Stimulated activated CD8-positive, alpha-beta memory T cell treated with anti-CD3 and anti-CD28 coated beads, Interleukin-7, amount 100 ng/mL, for 1 hour (primary cell): ENCODE results near the gene PARM1.

ENCODE experiments used
- DNase-seq, 2 donors: peaks; one replicate each; pipeline ENCODE4 v3.0.0-alpha.2; 2020; ENCODE audit warnings: low read depth in 2 of 2

PARM1 gene

GRCh38 chr4:74932832-74933561 is at the start of gene PARM1:
Gene PARM1, plus strand, starts transcription at chr4:74933116. Its CDS starts 212 bp downstream, at chr4:74933328.
- no peak for DNase-seq

DNA sequence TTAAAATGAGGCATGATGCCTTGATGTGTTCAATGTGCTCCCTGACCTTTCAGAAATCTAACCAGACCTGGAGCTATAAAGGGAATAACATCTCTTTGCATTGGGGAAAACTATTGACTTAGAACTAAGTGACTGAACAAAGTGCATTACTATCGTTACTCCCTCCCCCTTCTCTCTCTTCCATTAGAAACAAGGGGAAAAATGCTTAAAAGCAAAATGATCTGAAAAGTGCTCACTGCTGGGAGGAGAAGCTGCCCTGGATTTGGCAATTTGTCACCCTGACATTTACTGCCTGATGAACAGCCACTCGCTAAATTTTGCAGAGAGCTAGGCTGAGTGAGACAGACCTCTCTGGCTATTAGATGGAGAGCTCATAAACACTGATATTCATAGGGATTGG is 48.6 kb upstream of the PARM1 start:
- DNase-seq = no peak

GRCh38 chr4:74886484-74886883 is 46.4 kb upstream of the PARM1 start:
- DNase-seq = no peak

DNA sequence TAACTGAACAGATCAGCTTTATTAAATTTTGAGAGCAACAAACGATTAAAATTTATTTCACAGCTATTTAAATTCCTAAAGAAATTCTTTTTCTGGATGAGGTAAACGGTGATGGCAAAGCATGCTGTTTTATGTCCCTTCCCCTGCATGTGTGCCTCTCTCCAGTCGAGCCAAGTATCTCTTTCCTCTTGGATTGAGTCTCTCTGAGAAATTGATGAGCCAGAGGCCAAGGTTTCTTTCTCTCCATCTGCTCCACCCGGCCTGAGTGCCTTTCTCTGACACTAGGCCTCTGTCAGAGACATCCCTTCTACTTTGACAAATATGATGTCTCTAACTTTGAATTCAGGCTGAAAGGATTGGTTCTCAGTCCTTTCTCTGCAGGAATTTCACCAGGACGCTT is 42.6 kb upstream of the PARM1 start:
- DNase-seq = no peak

DNA sequence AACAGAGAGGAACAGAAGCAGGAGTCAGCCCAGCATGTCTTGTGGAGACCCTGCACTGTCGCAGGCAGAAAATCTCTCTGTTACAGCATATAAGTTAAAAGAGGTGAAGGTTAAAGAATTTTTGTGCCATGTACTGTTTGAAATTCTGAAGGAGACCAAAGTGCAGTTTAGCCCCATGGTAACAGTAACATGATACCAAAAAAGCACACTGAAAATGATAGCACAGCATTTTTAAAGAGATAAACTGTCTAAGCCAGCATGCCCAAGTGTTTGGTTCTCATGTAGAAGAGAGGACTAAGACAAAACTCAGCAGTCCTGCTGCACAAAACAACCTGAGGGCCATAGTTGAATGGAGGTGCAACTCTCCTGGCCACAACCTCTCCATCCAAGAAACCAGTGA is 41.9 kb upstream of the PARM1 start:
- no peak for DNase-seq

DNA sequence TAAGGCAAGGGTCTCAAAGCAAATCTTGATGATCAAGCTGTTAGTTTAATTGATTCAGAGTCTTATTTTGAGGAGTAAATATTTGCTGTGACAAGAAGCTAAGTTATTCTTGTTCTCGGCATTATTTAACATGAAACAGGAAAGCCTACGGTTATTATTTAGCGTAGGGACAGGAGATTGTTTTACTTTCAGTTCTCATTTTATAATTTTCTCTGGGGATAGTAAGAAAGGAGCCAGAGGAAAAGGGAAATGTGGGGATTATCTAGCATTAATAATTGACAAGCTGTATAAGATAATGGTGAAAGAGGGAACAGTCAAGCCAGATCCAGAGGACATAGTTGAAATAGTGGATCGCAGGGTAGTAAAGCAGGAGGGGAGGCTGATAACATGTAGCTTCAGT is 39.7 kb upstream of the PARM1 start:
- no peak for DNase-seq

DNA sequence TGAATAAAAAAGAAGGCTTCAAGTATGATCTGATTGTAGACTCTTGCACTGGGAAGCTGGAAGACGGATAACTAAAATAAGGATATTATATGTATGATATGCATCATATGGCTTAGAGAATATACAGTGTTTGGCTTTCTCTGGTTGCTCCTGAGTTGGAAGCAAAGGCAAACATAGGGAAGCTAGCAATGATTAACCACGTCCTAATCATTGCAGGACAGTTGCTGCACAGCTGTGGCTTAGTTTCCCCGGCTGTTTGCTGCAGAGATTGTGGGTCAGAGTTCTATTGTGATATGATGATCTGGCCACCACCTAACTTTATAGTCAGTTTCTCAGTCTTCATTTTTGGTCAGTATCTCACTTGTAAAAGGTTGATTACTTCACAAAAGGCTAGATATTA is 36.3 kb upstream of the PARM1 start:
- DNase-seq = no peak

DNA sequence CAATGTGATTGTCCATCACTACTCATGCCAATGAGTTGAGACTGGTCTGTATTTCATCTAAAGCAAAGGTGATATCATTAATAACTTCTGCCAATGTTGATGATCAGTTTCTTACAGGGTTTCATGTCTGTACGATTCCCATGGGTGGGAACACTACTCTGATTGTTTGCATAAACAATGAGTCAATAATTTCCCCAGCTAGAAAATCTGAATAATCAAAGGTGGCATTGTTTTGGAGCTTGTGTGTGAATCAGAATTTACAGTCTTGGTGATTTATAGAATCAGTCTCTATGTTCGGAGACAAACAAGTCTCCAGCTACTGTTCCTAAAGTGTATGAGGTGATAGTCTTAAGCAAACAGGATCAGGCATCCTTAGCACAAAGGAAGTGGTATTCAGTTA is 35.5 kb upstream of the PARM1 start:
- no peak for DNase-seq

GRCh38 chr4:74900862-74901261 is 32.1 kb upstream of the PARM1 start:
- no peak for DNase-seq

DNA sequence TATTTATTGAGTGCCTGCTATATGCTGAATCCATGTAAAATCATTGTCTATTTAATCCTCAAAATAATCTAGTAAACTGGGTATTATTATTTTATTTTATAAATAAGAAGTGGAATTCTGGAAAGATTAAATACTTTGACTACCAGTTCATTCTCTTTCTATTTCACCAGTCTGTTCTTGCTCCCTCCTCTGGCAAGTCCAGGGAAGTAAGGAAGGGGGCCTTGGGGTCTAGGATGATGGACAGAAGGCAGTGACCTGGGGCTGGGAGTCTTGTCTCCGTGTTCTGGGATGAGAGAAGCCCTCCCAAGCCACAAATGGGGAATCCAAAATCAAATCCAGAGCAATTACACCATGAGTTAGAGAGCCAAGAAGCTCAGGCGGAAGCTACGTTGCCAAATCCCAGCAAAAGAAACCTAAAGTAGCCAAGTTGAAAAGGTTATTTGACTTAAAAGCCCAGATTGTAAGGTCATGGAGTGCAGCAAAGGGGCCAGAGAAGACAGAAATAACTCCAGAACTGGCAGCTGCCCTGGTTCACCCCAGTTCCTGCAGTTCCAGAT is 28.3 kb upstream of the PARM1 start:
- no peak for DNase-seq

- no peak for DNase-seq
Measured at GRCh38 chr4:74906771-74907170, 26.1 kb upstream of the PARM1 start.

GRCh38 chr4:74919783-74920182 is 13.1 kb upstream of the PARM1 start:
- DNase-seq = no peak

DNA sequence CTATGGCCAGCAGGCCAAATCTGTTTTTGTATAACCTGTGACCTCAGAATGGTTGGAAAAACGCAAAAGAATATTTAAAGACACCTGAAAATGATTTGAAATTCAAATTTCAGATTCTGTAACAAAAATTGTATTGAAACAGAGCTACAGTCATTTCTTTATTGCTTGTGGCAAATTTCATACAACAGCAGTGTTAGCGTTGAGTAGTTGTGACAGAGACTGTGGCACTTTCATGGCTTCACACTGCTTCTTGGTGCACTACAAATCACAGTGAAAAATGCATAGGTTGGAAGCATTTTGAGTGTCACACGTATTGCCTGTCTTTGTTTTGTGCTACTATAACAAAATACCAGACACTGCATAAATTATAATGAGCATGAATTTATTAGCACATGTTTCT is 12.2 kb upstream of the PARM1 start:
- no peak for DNase-seq

DNA sequence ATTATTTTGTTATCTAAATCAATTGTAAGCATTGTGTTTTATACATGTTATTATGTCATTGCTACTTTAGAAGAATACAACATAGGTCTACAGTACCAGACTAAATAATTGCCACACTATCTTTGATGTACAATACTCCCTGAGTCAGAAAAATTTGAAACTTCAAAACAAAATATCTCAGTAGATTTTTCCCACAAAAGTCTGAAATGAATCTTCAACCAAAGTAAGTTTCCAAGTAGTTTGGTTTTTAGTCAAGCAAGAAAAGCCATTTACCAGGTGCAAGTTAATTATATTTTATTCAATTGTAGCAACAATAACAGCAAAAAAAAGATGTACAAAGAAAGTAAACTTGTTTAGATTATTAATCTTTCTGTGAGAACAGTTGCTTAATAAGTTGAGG is 11.4 kb upstream of the PARM1 start:
- no peak for DNase-seq

- DNase-seq = no peak
Measured at GRCh38 chr4:74926007-74926406, 6.9 kb upstream of the PARM1 start.

GRCh38 chr4:74930162-74930561 is 2.8 kb upstream of the PARM1 start:
- no peak for DNase-seq

DNA sequence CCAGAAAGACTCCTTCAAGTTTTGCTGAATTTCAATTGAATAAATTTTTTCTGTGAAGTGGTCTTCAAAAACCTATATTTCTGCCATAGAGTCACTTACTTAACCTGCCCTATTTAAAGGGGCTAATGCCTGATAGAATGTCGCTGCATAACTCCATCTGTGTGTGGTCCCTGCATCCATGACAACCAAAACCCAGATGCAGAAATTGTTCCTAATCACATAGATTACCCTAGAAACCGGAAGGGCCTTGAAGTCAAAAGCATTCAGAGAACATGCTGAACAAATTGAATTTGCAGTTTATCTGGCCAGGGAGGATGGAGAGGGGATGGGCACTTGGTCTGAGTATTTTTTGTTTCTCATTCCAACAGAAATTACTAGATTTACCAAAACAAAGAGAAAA is 1.5 kb upstream of the PARM1 start:
- DNase-seq = no peak

GRCh38 chr4:74932010-74932409 is 906 bp upstream of the PARM1 start:
- no peak for DNase-seq

DNA sequence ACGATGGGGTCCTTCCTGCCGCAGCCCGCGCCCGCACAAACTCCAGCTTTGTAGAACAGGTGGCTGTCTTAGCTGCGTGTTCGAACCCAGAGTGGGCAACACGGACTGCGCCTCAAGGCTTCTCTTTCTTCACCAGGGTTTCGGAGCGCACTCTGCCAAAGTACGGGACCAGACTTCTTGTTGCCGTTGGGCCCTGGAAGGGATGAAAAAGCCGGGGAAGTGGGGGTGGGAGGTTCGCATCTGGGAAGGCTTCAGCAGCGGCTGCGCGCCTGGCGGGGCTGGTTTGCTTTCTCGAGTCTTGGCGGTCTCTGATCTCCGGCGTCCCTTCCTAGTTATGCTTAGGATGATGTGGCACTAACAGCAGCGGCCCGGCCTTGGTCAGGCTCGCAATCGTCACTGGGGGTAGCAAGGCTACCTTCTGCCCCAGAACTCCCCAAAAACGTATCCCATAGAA is 673 bp downstream of the PARM1 start:
- no peak for DNase-seq

DNA sequence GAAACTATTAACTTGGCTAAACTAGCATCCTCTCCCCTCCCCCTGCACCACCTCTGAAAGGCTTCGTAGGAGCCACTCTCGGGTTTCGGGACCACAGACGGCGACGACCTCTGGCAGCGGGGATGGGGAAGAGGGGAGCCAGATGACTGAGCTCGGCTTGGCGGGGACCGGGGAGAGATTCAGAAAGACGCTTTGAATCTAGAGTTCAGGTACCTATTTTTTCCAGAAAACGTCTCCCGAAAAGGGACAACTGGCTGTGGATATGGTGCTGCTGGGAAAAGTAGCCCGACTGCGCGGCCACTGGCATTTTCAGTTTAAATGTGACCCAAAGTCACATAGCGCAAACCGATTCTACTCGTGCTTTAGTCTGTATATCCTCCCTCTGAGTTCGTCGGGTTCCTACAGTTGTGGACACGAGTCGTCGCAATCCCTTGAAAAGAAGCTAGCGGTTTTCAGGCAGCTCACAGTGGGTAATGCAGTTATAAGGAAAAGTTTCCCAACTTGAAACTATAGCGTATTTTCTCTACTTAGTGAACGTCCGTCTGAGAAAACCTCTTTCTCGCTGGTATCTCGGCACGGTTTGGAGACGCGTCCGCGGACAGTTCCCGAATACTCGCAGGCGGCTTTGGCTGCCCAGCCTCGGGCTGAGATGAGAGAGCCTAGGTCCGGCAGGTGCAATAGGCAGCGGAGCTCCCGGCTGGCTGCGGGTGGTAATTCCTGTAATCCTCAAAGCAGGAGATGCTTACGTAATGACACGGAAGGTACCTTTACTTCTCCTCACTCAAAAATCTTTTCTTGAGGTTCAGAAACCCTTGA is 1.3 kb downstream of the PARM1 start:
- no peak for DNase-seq

- no peak for DNase-seq
Measured at GRCh38 chr4:74934888-74935287, 2.0 kb downstream of the PARM1 start.

DNA sequence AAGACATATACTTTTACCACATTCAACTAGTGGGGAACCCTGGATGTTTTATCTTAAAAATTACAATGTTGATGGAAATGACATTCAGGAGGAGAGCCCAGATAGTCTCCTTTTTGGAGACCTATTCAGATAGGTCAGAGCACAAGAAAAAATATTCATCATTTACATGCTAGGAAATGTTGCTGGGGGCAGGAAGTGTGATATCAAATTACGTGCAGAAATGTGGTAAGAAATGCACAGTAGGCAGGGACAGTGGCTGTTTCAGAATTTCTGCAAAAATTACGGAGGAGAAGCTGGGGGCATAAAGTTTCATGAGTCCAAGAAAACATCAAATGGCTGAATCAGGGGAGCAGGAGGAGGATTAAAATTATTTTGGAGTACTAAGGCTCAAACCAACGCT is 8.2 kb downstream of the PARM1 start:
- DNase-seq = no peak
